Measurements from ENCODE around the gene SNX8.

DNA sequence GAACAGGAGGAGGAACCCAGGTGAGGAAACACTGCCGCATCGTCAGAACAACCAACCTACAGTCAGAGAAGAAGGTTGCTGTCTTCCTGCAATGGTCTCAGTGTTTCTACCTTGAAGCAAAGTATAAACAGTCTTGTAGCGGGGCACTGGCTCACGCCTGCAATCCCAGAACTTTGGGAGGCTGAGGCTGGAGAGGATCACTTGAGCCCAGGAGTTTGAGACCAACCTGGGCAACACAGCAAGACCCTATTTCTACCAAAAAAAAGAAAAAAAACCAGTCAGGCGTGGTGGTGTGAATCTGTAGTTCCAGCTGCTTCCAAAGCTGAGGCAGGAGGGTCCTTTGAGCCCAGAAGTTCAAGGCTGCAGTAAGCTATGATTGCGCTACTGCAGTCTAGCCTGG lies 23.4 kb downstream of the SNX8 start:
- TF ChIP-seq, protein P1, sequence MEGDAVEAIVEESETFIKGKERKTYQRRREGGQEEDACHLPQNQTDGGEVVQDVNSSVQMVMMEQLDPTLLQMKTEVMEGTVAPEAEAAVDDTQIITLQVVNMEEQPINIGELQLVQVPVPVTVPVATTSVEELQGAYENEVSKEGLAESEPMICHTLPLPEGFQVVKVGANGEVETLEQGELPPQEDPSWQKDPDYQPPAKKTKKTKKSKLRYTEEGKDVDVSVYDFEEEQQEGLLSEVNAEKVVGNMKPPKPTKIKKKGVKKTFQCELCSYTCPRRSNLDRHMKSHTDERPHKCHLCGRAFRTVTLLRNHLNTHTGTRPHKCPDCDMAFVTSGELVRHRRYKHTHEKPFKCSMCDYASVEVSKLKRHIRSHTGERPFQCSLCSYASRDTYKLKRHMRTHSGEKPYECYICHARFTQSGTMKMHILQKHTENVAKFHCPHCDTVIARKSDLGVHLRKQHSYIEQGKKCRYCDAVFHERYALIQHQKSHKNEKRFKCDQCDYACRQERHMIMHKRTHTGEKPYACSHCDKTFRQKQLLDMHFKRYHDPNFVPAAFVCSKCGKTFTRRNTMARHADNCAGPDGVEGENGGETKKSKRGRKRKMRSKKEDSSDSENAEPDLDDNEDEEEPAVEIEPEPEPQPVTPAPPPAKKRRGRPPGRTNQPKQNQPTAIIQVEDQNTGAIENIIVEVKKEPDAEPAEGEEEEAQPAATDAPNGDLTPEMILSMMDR (IDR thresholded peaks at IDR 0.05) = no peak
- TF ChIP-seq POLR2AphosphoS5 (IDR thresholded peaks at IDR 0.05) = no peak
- TF ChIP-seq EP300 (IDR thresholded peaks at IDR 0.05) = no peak
- no peak for TF ChIP-seq POLR2A (IDR thresholded peaks at IDR 0.05)
